Astrocyte (in vitro differentiated cells and primary cell): ENCODE measurements around the gene UQCC5.

Source experiments
- EZH2 ChIP-seq: IDR thresholded peaks from 2 replicates; pipeline ENCODE4 v1.6.1; 2012; ENCODE audit warnings: mild to moderate bottlenecking, low read length, inconsistent platforms; ENCODE audit not compliant: insufficient read depth
- TF ChIP-seq, protein P1 (sequence below): IDR thresholded peaks from 2 replicates; pipeline ENCODE4 v1.5.1; 2011; ENCODE audit warnings: low read depth, mild to moderate bottlenecking, inconsistent platforms, low read length, moderate library complexity; ENCODE audit not compliant: insufficient read depth

DNA sequence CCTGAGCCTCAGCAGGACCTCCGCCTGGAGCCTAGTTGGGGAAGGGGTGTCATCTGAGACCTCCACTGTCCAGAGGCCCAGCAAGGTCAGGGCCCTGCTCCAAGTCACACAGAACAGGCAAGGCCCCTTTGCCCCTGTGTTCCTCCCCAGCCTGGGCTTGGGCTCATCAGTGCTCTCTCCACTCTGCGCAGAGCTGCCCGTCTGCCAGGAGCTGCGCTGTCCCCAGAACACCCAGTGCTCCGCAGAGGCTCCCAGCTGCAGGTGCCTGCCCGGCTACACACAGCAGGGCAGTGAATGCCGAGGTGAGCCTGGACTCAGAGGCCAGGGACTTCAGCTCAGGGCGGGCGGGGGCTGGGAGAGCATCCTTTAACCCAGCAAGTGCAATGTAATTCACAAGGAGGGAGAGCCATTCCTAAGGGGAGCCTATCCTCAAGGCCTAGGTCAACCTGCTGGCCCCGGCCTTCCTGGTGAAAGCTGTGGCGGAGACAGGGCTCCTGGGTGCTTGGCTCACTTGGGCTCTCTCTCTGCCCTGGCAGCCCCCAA, 33.5 kb upstream of the UQCC5 start:
- TF ChIP-seq, protein P1, sequence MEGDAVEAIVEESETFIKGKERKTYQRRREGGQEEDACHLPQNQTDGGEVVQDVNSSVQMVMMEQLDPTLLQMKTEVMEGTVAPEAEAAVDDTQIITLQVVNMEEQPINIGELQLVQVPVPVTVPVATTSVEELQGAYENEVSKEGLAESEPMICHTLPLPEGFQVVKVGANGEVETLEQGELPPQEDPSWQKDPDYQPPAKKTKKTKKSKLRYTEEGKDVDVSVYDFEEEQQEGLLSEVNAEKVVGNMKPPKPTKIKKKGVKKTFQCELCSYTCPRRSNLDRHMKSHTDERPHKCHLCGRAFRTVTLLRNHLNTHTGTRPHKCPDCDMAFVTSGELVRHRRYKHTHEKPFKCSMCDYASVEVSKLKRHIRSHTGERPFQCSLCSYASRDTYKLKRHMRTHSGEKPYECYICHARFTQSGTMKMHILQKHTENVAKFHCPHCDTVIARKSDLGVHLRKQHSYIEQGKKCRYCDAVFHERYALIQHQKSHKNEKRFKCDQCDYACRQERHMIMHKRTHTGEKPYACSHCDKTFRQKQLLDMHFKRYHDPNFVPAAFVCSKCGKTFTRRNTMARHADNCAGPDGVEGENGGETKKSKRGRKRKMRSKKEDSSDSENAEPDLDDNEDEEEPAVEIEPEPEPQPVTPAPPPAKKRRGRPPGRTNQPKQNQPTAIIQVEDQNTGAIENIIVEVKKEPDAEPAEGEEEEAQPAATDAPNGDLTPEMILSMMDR = no peak
- no peak for TF ChIP-seq EZH2
